ENCODE measurements around the gene PPP6R3.

Gene PPP6R3

DNA sequence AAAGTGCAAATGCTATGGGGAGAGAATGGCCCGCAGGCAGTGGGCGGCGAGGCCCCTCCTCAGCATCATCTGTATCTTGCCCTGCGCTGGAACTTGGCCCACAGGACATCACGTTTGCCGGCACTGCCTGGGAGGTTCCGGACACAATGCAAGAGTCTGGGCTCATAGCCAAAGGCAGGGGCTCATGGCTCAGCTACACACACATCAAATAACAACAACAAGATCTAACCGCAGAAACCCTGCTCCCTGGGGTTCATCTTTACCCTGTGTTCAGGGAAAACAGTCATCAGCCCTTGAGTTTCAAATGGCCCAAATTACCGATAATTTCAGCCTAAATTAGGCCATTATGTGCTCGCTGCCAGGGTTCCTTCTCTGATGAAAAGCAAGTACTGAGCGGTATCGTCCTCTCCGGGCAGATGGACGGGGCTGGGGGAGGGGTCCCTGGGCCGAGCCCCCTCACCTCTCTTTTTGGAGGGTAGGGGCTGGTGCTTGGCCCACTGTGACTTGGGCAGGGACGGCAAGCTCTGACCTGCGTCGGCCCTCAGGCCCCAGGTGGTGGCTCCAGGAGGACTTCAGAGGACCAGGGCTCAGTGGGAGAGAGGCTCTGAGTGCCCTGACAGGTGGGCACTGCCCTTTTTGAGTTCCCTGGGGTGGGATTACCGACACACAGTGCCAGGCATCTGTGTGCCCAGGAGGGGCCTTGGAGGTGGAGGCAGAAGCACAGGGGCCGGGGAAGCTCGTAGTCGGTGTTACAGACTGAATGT lies 198.8 kb downstream of the PPP6R3 start:
- H3K9me3 ChIP-seq (ENCODE audit: severe bottlenecking) = peaks cover 6% of the 10 kb centered on the region
- H3K4me3 ChIP-seq (ENCODE audit: low read depth, low read length) = no peak overlapping the region
- no peak overlapping the region for H3K27ac ChIP-seq
- DNase-seq = no peak
- no peaks in the 10 kb centered on the region for H3K27me3 ChIP-seq (ENCODE audit: insufficient read depth, low read depth, severe bottlenecking)
- H3K36me3 ChIP-seq = no peaks in the 10 kb centered on the region
- TF ChIP-seq, protein P1, sequence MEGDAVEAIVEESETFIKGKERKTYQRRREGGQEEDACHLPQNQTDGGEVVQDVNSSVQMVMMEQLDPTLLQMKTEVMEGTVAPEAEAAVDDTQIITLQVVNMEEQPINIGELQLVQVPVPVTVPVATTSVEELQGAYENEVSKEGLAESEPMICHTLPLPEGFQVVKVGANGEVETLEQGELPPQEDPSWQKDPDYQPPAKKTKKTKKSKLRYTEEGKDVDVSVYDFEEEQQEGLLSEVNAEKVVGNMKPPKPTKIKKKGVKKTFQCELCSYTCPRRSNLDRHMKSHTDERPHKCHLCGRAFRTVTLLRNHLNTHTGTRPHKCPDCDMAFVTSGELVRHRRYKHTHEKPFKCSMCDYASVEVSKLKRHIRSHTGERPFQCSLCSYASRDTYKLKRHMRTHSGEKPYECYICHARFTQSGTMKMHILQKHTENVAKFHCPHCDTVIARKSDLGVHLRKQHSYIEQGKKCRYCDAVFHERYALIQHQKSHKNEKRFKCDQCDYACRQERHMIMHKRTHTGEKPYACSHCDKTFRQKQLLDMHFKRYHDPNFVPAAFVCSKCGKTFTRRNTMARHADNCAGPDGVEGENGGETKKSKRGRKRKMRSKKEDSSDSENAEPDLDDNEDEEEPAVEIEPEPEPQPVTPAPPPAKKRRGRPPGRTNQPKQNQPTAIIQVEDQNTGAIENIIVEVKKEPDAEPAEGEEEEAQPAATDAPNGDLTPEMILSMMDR (IDR thresholded peaks at IDR 0.05; ENCODE audit: low read depth, low read length) = no peak

DNA sequence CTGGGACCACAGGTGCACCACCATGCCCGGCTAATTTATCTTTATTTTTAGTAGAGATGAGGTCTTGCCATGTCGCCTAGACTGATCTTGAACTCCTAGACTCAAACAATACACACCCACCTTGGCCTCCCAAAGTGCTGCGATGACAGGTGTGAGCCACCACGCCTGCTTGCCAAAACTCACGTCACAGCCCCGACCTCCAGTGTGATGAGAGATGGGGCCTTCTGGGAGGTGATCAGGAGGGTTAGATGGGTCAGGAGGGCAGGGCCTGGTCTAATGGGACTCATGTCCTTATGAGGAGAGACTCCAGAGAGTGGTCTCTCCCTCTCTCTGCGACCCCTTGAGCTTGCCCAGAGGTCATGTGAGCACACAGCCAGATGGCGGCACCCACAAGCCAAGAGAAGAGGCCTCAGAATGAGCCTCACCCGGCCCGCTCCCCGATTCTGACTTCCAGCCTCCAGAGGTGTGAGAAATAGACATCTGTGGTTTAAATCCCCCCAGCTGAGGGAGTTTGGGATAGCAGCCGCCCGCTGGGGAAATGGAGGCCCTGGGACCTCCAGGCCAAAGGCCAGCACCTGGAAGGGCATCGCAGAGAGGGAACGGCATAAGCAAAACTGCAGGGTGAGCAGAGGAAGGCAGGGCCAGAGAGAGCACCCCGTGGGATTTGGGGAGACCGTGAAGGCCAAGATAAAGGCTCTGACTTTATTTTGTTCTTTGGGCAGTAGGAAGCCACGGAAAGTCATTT lies 199.7 kb downstream of the PPP6R3 start:
- Histone ChIP-seq H3K36me3 (no peaks in the 10 kb centered on the region), H3K27me3 (ENCODE audit: insufficient read depth, low read depth, severe bottlenecking) (no peaks in the 10 kb centered on the region), H3K4me3 (ENCODE audit: low read depth, low read length) (no peak overlapping the region), H3K9me3 (ENCODE audit: severe bottlenecking) (no peaks in the 10 kb centered on the region), H3K27ac (no peak overlapping the region)
- no peak for DNase-seq
- TF ChIP-seq, protein P1 (IDR thresholded peaks at IDR 0.05; ENCODE audit: low read depth, low read length) = no peak

DNA sequence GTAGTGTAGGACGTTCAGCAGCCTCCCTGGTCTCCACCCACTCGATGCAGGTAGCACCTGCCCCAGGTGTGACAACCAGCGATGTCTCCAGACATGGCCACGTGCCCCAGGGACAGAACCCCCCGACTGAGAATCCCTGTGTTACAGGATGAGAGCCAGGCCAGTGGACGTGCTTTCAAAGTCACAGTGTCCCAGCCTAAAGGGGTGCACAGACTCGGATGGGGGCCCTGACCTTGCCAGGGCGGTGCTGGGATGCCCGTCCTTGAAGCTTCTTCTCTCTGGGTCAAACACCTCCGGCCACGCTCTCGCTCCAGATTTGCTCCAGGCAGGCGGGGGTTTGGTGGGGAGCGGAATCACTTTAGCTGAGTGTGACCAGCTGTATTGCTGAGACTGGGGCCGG lies 200.5 kb downstream of the PPP6R3 start:
- H3K27me3 ChIP-seq (ENCODE audit: insufficient read depth, low read depth, severe bottlenecking) = no peaks in the 10 kb centered on the region
- H3K9me3 ChIP-seq (ENCODE audit: severe bottlenecking) = no peaks in the 10 kb centered on the region
- TF ChIP-seq, protein P1 (IDR thresholded peaks at IDR 0.05; ENCODE audit: low read depth, low read length) = no peak
- H3K36me3 ChIP-seq = no peaks in the 10 kb centered on the region
- no peak for DNase-seq
- H3K27ac ChIP-seq = no peak overlapping the region
- no peak overlapping the region for H3K4me3 ChIP-seq (ENCODE audit: low read depth, low read length)

DNA sequence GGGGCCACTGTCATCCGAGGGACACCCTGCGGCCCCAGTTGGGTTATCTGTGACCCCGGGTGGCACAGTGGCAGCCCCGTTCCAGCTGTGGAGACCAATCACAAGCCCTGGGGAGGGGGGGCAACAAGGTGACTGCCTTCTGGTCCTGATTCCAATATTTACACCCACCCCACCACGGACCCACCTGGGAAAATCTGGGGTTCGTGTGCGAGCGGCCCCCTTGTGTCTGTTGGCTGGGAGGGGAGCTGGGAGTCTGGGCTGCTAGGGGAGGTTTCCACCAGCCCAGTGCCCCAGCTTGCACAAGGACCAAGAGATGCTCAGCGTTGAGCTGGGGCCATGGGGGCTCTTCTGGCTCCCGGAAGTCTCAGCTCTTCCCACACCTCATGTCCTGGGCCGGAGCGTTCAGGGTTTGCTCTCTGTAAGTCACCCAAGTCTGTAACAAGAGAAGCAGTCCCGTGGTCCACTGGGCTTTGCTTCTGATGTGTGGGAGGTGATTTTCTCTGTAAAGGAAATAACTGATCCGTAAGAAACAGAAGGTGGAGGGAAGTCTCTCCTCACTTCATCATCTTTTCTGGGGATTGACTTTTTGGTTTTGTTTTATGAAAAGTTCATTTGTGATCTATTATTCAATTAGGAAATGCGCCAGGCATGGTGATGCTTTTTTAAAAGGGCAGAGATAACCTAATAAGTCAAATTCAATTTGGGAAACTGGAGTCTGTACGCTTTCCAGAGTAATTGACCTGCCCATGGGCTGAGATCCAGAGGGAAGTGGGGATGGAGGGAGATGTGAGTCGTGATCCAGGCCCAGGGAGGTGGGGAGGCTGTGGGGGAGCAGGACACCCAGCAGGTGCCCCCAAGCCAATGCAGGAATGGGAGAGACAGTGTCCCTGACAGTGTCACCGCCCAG lies 201.4 kb downstream of the PPP6R3 start:
- DNase-seq = no peak
- H3K27me3 ChIP-seq (ENCODE audit: insufficient read depth, low read depth, severe bottlenecking) = no peaks in the 10 kb centered on the region
- no peaks in the 10 kb centered on the region for H3K9me3 ChIP-seq (ENCODE audit: severe bottlenecking)
- TF ChIP-seq, protein P1 (IDR thresholded peaks at IDR 0.05; ENCODE audit: low read depth, low read length) = no peak
- H3K36me3 ChIP-seq = no peaks in the 10 kb centered on the region
- no peak overlapping the region for H3K27ac ChIP-seq
- no peak overlapping the region for H3K4me3 ChIP-seq (ENCODE audit: low read depth, low read length)

DNA sequence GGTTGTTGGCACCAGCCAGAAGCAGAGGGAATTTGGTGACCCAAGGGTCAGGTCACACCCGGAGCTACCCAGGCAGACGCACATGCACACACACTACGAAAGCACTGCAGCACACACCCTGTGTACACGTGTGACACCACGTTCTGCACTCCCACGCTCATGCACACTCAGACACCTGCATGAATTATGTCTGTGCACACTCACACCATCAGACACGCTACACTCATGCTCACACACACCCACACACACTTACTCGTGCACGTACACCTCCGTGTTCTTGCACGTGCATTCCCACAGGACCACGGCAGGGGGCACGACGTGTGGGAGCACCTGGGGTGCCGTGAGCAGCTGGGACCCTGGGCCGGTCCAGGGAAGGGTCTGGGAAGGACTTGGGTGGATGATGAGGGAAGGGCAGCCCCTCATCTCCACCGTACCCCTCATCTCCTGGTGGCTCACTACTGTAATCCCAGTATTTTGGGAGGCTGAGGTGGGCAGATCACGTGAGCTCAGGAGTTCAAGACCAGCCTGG lies 203.0 kb downstream of the PPP6R3 start:
- no peak overlapping the region for H3K27ac ChIP-seq
- TF ChIP-seq, protein P1 (IDR thresholded peaks at IDR 0.05; ENCODE audit: low read depth, low read length) = no peak
- no peak overlapping the region for H3K4me3 ChIP-seq (ENCODE audit: low read depth, low read length)
- no peaks in the 10 kb centered on the region for H3K9me3 ChIP-seq (ENCODE audit: severe bottlenecking)
- no peaks in the 10 kb centered on the region for H3K36me3 ChIP-seq
- DNase-seq = no peak
- H3K27me3 ChIP-seq (ENCODE audit: insufficient read depth, low read depth, severe bottlenecking) = no peaks in the 10 kb centered on the region

Data from WERI-Rb-1 (cell line).